OCI-LY1 (cell line): ENCODE measurements around the gene CHMP1B.

Experiments
- H2AFZ ChIP-seq: fragments of 200-600 bp; sonication (generic), shearing (Covaris generic); 2 replicates; pipeline ENCODE4 v1.6.0; 2014; ENCODE audit warnings: antibody characterized with exemption, mild to moderate bottlenecking, low read length
- H3F3A ChIP-seq: fragments of 200-600 bp; sonication (generic), shearing (Covaris generic); 2 replicates; pipeline ENCODE4 v1.6.0; 2014; ENCODE audit warnings: mild to moderate bottlenecking, antibody characterized with exemption, low read length, moderate library complexity; ENCODE audit not compliant: insufficient read depth
- H3K27ac ChIP-seq: fragments of 200-600 bp; sonication (generic); 2 replicates; pipeline ENCODE4 v1.5.1; 2014; ENCODE audit warnings: low read length, mixed run types, mild to moderate bottlenecking, low read depth; ENCODE audit not compliant: poor library complexity, severe bottlenecking
- H3K27me3 ChIP-seq: fragments of 200-600 bp; sonication (generic); 2 replicates; pipeline ENCODE4 v1.6.0; 2014; ENCODE audit warnings: antibody characterized with exemption, mild to moderate bottlenecking, low read length, moderate library complexity; ENCODE audit not compliant: insufficient read depth
- H3K36me3 ChIP-seq: fragments of 200-600 bp; sonication (generic); 2 replicates; pipeline ENCODE4 v1.6.1; 2014; ENCODE audit warnings: mild to moderate bottlenecking, antibody characterized with exemption, low read length, moderate library complexity, mixed read lengths; ENCODE audit not compliant: insufficient read depth
- H3K4me1 ChIP-seq: fragments of 200-600 bp; sonication (generic); 2 replicates; pipeline ENCODE4 v1.5.1; 2014; ENCODE audit warnings: mild to moderate bottlenecking, low read length, moderate library complexity; ENCODE audit not compliant: insufficient read depth, severe bottlenecking
- H3K4me2 ChIP-seq: fragments of 200-600 bp; sonication (generic), shearing (Covaris generic); 2 replicates; pipeline ENCODE4 v1.6.1; 2014; ENCODE audit warnings: low read length
- H3K4me3 ChIP-seq: fragments of 200-600 bp; sonication (generic); 2 replicates; pipeline ENCODE4 v1.5.1; 2014; ENCODE audit warnings: low read length, low read depth, mild to moderate bottlenecking, mixed read lengths; ENCODE audit not compliant: poor library complexity, severe bottlenecking
- H3K79me2 ChIP-seq: fragments of 200-600 bp; shearing (Covaris generic); 2 replicates; pipeline ENCODE4 v1.6.1; 2016; ENCODE audit warnings: mixed run types, low read length, mixed read lengths; ENCODE audit not compliant: insufficient read depth
- H3K9ac ChIP-seq: fragments of 200-600 bp; sonication (generic), shearing (Covaris generic); 2 replicates; pipeline ENCODE4 v1.6.1; 2014; ENCODE audit warnings: mild to moderate bottlenecking, low read length, mixed read lengths
- H3K9me2 ChIP-seq: fragments of 200-600 bp; sonication (generic), shearing (Covaris generic); 2 replicates; pipeline ENCODE4 v1.6.1; 2014; ENCODE audit warnings: low read depth, mild to moderate bottlenecking, low read length, mixed read lengths
- H3K9me3 ChIP-seq: fragments of 200-600 bp; shearing (Covaris generic); 2 replicates; pipeline ENCODE4 v1.6.1; 2014; ENCODE audit warnings: low read length, mixed read lengths
- H4K20me1 ChIP-seq: fragments of 200-600 bp; sonication (generic), shearing (Covaris generic); 2 replicates; pipeline ENCODE4 v1.6.0; 2016; ENCODE audit warnings: mild to moderate bottlenecking, low read length; ENCODE audit not compliant: insufficient read depth
- CTCF ChIP-seq: fragments of 200-600 bp; sonication (generic), shearing (Covaris generic); IDR thresholded peaks from 2 replicates; pipeline ENCODE4 v1.5.1; 2017; ENCODE audit warnings: mild to moderate bottlenecking, antibody characterized with exemption, low read length, moderate library complexity, mixed read lengths
- EZH2 ChIP-seq: fragments of 200-600 bp; sonication (generic), shearing (Covaris generic); IDR thresholded peaks from 2 replicates; pipeline ENCODE4 v1.8.0; 2017; ENCODE audit warnings: borderline replicate concordance, mixed run types, mild to moderate bottlenecking, antibody characterized with exemption, low read length, moderate library complexity, mixed read lengths

CHMP1B gene

GRCh38 chr18:11817229-11817628, 34.0 kb upstream of the CHMP1B start:
- no peak overlapping the region for H3K9ac ChIP-seq
- no peak overlapping the region for H3K4me3 ChIP-seq
- TF ChIP-seq EZH2 (no peak), CTCF (no peak)
- H3K79me2 ChIP-seq: no peaks in the 10 kb centered on the region
- H4K20me1 ChIP-seq: no peaks in the 10 kb centered on the region
- no peak overlapping the region for H2AFZ ChIP-seq
- H3K27me3 ChIP-seq: peaks cover 8% of the 10 kb centered on the region; the same call in 1 of the 2 replicates
- no peaks in the 10 kb centered on the region for H3K36me3 ChIP-seq
- no peak overlapping the region for H3K4me2 ChIP-seq
- H3K9me2 ChIP-seq: no peaks in the 10 kb centered on the region
- H3F3A ChIP-seq: no peaks in the 10 kb centered on the region
- no peak overlapping the region for H3K27ac ChIP-seq
- H3K9me3 ChIP-seq: 0 out of 2 replicates have a peak, but pooled peaks cover 3% of the 10 kb centered on the region
- H3K4me1 ChIP-seq: no peaks in the 10 kb centered on the region

DNA sequence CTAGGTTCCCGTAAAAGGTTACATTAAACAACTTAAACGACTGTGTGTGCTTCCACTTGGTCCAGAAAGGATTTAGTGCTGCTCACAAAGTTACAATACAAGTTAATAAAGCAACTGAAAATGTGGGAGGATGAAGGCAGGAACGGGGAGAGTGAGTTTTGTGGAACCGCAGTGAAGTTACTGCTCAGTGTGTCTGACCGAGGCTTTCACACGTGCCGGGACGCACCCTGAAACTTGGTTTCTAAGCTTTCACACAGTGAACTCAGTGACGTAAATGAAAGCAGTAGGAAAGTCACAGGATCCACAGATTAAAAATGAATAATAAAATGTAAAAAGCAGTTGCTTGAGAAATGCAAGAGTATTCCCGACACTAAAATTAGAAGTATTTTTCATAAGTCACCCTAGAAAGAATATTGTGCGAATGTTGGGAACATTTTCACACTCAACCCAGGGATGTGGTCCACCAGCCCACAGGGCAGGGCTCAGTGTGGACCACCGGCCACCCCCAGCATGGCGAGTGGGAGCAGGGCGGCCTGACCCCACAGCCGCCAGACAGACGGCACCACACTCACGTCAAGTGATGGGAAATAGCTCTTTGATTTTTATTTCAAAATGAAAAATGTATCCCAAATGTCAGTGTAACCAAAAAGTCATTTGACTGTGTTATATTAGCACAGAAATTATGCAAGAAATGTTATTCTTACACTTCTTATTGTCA, 32.6 kb upstream of the CHMP1B start:
- H3K9ac ChIP-seq: no peak overlapping the region
- H3K4me3 ChIP-seq: no peak overlapping the region
- H3K4me1 ChIP-seq: no peaks in the 10 kb centered on the region
- 0 out of 2 replicates have a peak, but pooled peaks cover 3% of the 10 kb centered on the region for H3K9me3 ChIP-seq
- TF ChIP-seq EZH2 (no peak), CTCF (no peak)
- no peaks in the 10 kb centered on the region for H3K79me2 ChIP-seq
- H3K27me3 ChIP-seq: peaks cover 8% of the 10 kb centered on the region; the same call in 1 of the 2 replicates
- H4K20me1 ChIP-seq: no peaks in the 10 kb centered on the region
- H2AFZ ChIP-seq: no peak overlapping the region
- H3K9me2 ChIP-seq: no peaks in the 10 kb centered on the region
- no peaks in the 10 kb centered on the region for H3F3A ChIP-seq
- H3K4me2 ChIP-seq: no peak overlapping the region
- H3K27ac ChIP-seq: no peak overlapping the region
- H3K36me3 ChIP-seq: no peaks in the 10 kb centered on the region

DNA sequence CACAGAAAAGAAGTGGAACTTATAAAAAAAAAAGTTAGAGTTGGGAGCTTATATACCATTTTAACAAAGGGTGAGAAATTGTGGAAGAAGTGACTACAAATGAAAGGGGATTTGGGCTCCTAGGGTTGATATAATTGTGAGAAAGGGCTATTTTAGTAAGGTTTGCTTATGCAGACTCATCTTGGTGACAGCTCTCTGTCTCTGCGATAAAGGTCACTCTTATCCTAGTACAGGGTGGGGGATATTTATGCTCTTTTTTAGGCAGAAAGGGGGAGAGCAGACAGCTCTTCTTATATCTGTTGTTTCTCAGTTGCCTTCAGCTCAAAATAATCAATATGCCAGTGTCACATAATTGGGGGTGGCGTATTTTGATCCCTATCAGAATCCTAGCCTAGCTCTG, 31.3 kb upstream of the CHMP1B start:
- Histone ChIP-seq H3K4me1 (no peaks in the 10 kb centered on the region), H3K27me3 (peaks cover 8% of the 10 kb centered on the region; the same call in 1 of the 2 replicates), H3K9ac (no peak overlapping the region), H3K79me2 (no peaks in the 10 kb centered on the region), H3K9me2 (no peaks in the 10 kb centered on the region), H4K20me1 (no peaks in the 10 kb centered on the region), H3F3A (no peaks in the 10 kb centered on the region), H3K9me3 (0 out of 2 replicates have a peak, but pooled peaks cover 3% of the 10 kb centered on the region), H3K4me2 (no peak overlapping the region), H3K36me3 (no peaks in the 10 kb centered on the region), H3K4me3 (no peak overlapping the region), H3K27ac (no peak overlapping the region), H2AFZ (no peak overlapping the region)
- no peak for TF ChIP-seq CTCF
- TF ChIP-seq EZH2: no peak
